Suppressor macrophage treated with lipopolysaccharide for 1 hour (primary cell): ENCODE measurements around the gene CCT6B.
A peak's percentile ranks its signal among the peaks of the same experiment; 100 is the strongest.
"Not testable (repeated sequence)": the region's sequence is repeated elsewhere in the genome, so short reads cannot be mapped to it uniquely, and the experiment has no call there.

Source experiments
- DNase-seq, 3 donors: peaks; one replicate each; pipeline ENCODE4 v3.0.0-alpha.2; 2020 to 2022

The CCT6B gene

GRCh38 chr17:34961093-34961911 is at the start of gene CCT6B, which contains the start of gene ZNF830:
Gene CCT6B, minus strand, starts transcription at chr17:34961460. Its CDS starts 67 bp downstream, at chr17:34961393.
Gene ZNF830, plus strand, starts transcription at chr17:34961540. Its CDS starts 27 bp downstream, at chr17:34961567.
- DNase-seq, result peak; percentile 95 to 97 (median 96)

- no peak for DNase-seq
Measured at GRCh38 chr17:35010093-35010492, 48.8 kb upstream of the CCT6B start.

GRCh38 chr17:35006961-35007360 is 45.7 kb upstream of the CCT6B start:
- DNase-seq, result no peak

- DNase-seq, result no peak
Measured at GRCh38 chr17:35006345-35006744, 45.1 kb upstream of the CCT6B start.

DNA sequence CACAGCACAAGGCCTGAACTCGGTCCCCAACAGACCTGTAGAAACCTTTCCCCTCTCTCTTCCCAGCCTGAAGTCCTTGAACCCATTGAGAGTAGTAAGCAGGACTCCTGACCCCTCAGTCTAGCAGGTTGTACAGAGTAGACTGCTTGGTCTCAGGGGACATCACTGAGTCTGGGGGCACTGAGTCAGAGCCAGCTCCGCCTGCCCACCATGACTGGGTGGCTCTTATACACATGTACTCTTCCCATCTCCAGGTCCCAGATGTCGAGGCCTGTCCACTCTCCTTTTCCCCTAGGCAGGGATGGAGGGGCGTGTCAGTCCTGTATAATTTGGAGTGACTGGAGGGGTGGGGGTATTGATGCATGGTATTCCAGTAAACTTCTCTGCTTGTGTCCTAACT is 42.5 kb upstream of the CCT6B start:
- no peak for DNase-seq

GRCh38 chr17:35002876-35003551 is 41.8 kb upstream of the CCT6B start:
- no peak for DNase-seq

GRCh38 chr17:35001549-35001948 is 40.3 kb upstream of the CCT6B start:
- DNase-seq, result no peak

GRCh38 chr17:35000965-35001364 is 39.7 kb upstream of the CCT6B start:
- not testable (repeated sequence) for DNase-seq

DNA sequence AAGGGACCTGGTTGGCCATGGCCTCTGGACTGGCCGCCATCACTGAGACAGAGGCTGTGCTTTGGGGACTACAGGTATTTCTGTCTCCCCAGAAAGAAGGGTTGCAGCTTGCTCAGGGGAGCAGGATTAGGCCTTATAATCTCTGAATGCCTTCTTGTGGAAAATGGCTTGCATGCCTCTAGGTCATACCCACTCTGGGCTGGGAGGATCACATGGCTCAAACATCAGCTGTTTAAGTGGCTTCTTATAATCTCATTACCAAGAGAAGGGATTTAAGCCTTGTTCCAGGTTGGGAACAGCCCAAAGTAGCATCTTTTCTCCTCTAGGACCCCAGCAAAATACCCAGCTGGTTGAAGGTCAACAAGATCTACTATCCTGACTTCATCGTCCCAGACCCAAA is 38.2 kb upstream of the CCT6B start:
- DNase-seq, result no peak

DNA sequence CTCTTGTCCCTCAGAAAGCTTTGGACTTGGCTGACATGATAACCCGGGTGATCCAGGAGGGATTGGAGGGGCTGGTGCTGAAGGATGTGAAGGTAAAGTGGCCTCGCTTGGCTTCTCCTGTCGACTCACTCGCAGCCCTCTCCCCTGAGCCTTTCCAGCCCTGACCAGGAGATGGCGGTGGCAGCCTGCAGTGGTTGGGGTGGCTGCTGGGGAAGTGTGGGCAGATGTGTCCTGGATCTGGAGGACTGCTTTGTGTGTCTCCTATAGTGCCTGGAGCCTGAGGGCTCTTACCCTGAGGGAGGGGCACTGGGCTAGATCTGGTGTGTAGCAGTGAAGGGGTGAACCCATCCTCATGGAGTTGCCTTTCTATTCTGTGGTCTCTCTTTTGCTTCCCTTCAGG is 36.9 kb upstream of the CCT6B start:
- peak; percentile 76 to 89 (median 86) for DNase-seq

- DNase-seq, result no peak
Measured at GRCh38 chr17:34997355-34997862, 36.1 kb upstream of the CCT6B start.

DNA sequence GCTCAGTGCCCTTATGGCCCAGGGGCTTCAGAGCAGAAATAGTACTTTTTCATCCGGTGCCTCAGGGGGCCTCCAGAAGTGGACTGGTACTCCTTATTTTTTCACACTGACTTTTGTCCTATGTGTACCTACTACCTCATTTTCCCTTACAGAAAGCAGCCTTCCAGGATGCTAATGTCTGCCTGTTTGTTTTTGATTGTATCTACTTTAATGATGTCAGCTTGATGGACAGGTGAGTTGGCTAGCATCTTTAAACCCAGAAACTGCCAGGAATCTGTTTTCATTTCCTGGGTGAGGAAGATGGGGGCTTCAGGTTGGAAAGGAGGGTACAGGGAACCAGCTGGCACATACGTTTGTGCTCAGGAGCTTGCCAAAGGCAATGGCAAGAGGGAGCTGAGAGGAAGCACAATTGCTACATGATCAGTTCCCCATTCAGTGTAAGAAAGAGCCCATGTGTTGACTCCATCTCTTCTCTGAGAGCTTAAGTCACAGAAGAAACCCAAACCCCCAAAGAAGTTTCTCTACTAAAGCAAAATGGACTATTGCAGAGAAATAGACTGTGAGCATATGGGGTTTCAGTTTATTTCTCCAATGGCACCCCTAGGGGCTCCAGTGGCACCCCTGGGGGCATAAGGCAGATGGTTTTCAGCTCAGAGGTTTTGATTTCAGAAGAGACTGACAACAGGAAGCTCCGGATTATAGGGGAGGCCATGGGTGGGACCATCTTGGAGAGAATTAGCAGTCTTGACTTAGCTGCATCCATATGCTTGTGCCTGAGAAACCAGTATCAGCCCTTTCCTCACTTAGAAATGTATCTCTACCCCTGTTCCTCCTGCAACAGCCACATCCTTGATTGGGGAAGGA is 35.4 kb upstream of the CCT6B start:
- peak in 1 of 3 donors; percentile 22 for DNase-seq

- peak in 1 of 3 donors; percentile 25 for DNase-seq
Measured at GRCh38 chr17:34993031-34993430, 31.8 kb upstream of the CCT6B start.

DNA sequence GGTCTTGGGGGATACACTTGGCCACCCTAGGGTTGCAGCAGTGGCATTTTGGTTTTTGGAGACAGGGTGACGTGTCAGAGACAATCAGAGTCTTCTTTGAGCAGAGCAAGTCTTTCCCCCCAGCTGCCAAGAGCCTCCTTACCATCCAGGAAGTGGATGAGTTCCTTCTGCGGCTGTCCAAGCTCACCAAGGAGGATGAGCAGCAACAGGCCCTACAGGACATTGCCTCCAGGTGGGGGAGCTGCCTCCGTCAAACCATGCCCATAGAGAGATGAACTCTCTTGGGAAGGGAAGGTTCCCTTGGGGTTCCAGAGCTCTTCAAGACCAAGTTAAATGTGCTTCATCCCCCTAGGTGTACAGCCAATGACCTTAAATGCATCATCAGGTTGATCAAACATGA is 30.3 kb upstream of the CCT6B start:
- DNase-seq, result no peak

DNA sequence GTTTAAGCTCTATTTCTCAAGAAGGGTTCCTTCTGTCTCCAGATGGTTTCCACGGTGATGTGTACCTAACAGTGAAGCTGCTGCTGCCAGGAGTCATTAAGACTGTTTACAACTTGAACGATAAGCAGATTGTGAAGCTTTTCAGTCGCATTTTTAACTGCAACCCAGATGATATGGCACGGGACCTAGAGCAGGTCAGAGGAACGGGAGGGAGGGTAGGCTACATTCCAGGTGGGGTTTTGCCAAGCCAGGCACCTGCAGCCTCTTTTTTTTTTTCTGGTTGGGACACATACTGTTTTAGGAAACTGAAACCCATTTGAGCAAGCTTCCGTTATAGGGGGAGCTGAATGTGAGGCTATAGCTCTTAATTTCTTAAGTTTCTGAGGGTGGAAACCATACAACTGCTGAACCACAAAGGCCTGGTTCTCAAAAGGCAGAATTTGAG is 29.7 kb upstream of the CCT6B start:
- peak; percentile 34 to 48 (median 43) for DNase-seq

DNA sequence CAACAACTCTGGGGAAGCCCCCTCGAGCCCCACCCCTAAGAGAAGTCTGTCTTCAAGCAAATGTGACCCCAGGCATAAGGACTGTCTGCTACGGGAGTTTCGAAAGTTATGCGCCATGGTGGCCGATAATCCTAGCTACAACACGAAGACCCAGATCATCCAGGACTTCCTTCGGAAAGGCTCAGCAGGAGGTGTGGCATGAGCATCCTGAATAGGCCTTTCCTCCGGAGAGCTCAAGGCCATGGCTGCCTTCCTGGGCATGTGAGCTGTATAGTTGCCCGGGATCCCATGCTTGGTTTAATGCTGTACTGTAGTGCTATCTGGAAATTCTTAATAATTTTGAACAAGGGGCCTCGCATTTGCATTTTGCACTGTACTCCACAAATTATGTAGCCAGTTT is 28.2 kb upstream of the CCT6B start:
- DNase-seq, result no peak

- no peak for DNase-seq
Measured at GRCh38 chr17:34988644-34989043, 27.4 kb upstream of the CCT6B start.

DNA sequence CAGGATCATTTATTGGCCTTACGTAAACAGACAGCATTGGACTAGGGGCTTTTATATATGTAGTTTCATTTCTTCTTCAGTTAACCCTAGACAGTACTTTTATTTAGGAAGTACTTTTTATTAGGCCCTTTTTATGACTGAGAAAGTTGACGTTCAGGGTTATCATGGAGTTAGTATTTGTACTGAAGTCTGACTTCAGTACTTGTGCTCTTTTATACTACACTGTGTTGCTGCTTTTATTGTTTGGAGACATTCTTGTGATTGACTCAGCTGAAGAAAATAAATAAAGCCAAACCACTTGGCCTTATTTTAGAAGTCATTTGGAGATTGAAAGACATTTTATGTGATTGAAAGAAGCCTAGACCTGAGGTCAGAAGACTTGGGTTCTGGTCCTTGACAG is 26.0 kb upstream of the CCT6B start:
- no peak for DNase-seq

DNA sequence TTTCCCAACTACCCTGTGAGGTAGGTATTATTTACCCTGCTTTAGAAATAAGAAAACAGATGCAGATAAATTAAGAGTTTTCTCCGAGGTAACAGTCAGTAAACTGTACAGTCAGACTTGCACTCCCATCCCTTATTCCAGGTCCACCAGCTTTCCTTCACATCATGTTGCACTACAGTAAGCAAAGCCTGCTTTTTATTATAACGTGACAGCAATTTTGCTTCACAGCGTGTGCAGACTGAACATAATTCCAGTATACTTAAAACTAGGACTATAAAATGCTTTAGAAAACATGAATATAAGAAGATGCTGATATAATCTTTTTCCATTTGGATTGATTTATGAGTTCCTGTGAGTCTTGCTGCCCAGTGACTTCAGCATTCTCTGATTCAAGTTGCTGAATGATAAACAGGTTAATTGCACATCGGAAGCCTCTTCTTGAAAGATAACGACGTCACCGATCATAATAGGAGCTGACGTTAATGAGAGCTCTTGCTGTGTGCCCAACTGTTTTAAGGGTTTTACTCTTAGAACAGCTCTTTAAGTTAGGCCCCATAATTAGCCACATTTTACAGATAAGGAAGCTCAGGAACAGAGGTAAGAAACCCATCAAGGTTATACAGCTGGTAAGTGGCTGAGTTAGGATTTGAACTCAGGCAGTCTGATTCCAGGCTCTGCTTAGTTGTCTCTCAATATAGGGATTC is 20.4 kb upstream of the CCT6B start:
- peak in 2 of 3 donors; percentile 26 to 42 for DNase-seq

GRCh38 chr17:34980681-34981537 is 19.6 kb upstream of the CCT6B start:
- peak; percentile 88 to 93 (median 89) for DNase-seq

- peak; percentile 94 to 98 (median 98) for DNase-seq
Measured at GRCh38 chr17:34980353-34980680, 19.1 kb upstream of the CCT6B start, which contains the start of gene LIG3. Gene LIG3, plus strand, starts transcription at chr17:34980512. Its CDS starts 2,494 bp downstream, at chr17:34983006.
